HEK293 (cell line): ENCODE results near the gene MC1R.
A peak's percentile ranks its signal among the peaks of the same experiment; 100 is the strongest.

Experiments
- CTCF ChIP-seq: fragments of 450-650 bp; formaldehyde crosslinking; IDR thresholded peaks from 2 replicates; pipeline ENCODE4 v1.5.1; 2016; ENCODE audit warnings: missing biosample characterization, missing genetic modification characterization
- EGR2 ChIP-seq: fragments of 450-650 bp; formaldehyde crosslinking; IDR thresholded peaks from 2 replicates; pipeline ENCODE4 v1.5.1; 2016; ENCODE audit warnings: low read depth, missing biosample characterization, missing genetic modification characterization
- GLIS2 ChIP-seq: fragments of 450-650 bp; formaldehyde crosslinking; IDR thresholded peaks from 2 replicates; pipeline ENCODE4 v1.5.1; 2016; ENCODE audit warnings: missing biosample characterization, missing genetic modification characterization
- PRDM4 ChIP-seq: fragments of 450-650 bp; formaldehyde crosslinking; IDR thresholded peaks from 2 replicates; pipeline ENCODE4 v1.5.1; 2017; ENCODE audit warnings: missing biosample characterization, missing genetic modification characterization
- TRIM28 ChIP-seq: IDR thresholded peaks from 2 replicates; pipeline ENCODE4 v1.6.1; 2011; ENCODE audit warnings: low read length, control low read depth, borderline replicate concordance
- YY2 ChIP-seq: fragments of 450-650 bp; formaldehyde crosslinking; IDR thresholded peaks from 2 replicates; pipeline ENCODE4 v1.5.1; 2016; ENCODE audit warnings: missing biosample characterization, missing genetic modification characterization
- ZBTB1 ChIP-seq: fragments of 450-650 bp; formaldehyde crosslinking; IDR thresholded peaks from 2 replicates; pipeline ENCODE4 v1.5.1; 2016; ENCODE audit warnings: missing biosample characterization, missing genetic modification characterization
- ZBTB21 ChIP-seq: fragments of 450-650 bp; formaldehyde crosslinking; IDR thresholded peaks from 2 replicates; pipeline ENCODE4 v1.5.1; 2017; ENCODE audit warnings: missing biosample characterization, missing genetic modification characterization
- ZNF175 ChIP-seq: fragments of 450-650 bp; formaldehyde crosslinking; IDR thresholded peaks from 2 replicates; pipeline ENCODE4 v1.5.1; 2016; ENCODE audit warnings: missing biosample characterization, missing genetic modification characterization
- ZNF184 ChIP-seq: fragments of 450-650 bp; IDR thresholded peaks from 2 replicates; pipeline ENCODE4 v1.5.1; 2018; ENCODE audit warnings: missing biosample characterization, mild to moderate bottlenecking, missing genetic modification characterization
- ZNF2 ChIP-seq: fragments of 450-650 bp; formaldehyde crosslinking; IDR thresholded peaks from 2 replicates; pipeline ENCODE4 v1.5.1; 2016; ENCODE audit warnings: missing biosample characterization, missing genetic modification characterization
- ZNF202 ChIP-seq: fragments of 450-650 bp; formaldehyde crosslinking; IDR thresholded peaks from 2 replicates; pipeline ENCODE4 v1.5.1; 2016; ENCODE audit warnings: missing biosample characterization, missing genetic modification characterization, borderline replicate concordance
- ZNF223 ChIP-seq: fragments of 450-650 bp; formaldehyde crosslinking; IDR thresholded peaks from 2 replicates; pipeline ENCODE4 v1.5.1; 2016; ENCODE audit warnings: missing biosample characterization, missing genetic modification characterization
- ZNF341 ChIP-seq: fragments of 450-650 bp; formaldehyde crosslinking; IDR thresholded peaks from 2 replicates; pipeline ENCODE4; 2016; ENCODE audit warnings: low read depth, missing biosample characterization, missing genetic modification characterization
- ZNF624 ChIP-seq: fragments of 450-650 bp; formaldehyde crosslinking; IDR thresholded peaks from 2 replicates; pipeline ENCODE4 v1.5.1; 2017; ENCODE audit warnings: missing biosample characterization, missing genetic modification characterization
- ZNF658 ChIP-seq: fragments of 450-650 bp; formaldehyde crosslinking; IDR thresholded peaks from 2 replicates; pipeline ENCODE4; 2016; ENCODE audit warnings: missing biosample characterization, missing genetic modification characterization
- ZNF664 ChIP-seq: fragments of 450-650 bp; formaldehyde crosslinking; IDR thresholded peaks from 2 replicates; pipeline ENCODE4 v1.5.1; 2016; ENCODE audit warnings: missing biosample characterization, missing genetic modification characterization
- ZNF707 ChIP-seq: fragments of 450-650 bp; formaldehyde crosslinking; IDR thresholded peaks from 2 replicates; pipeline ENCODE4 v1.5.1; 2016; ENCODE audit warnings: missing biosample characterization, missing genetic modification characterization
- ZNF777 ChIP-seq: fragments of 450-650 bp; formaldehyde crosslinking; IDR thresholded peaks from 2 replicates; pipeline ENCODE4 v1.5.1; 2017; ENCODE audit warnings: missing biosample characterization, missing genetic modification characterization, borderline replicate concordance
- ZNF792 ChIP-seq: fragments of 450-650 bp; formaldehyde crosslinking; IDR thresholded peaks from 2 replicates; pipeline ENCODE4 v1.5.1; 2016; ENCODE audit warnings: missing biosample characterization, missing genetic modification characterization
- ZNF837 ChIP-seq: fragments of 450-650 bp; formaldehyde crosslinking; IDR thresholded peaks from 2 replicates; pipeline ENCODE4 v1.5.1; 2016; ENCODE audit warnings: missing biosample characterization, missing genetic modification characterization
- TF ChIP-seq, protein P1 (sequence below): fragments of 450-650 bp; formaldehyde crosslinking; IDR thresholded peaks from 2 replicates; pipeline ENCODE4 v1.5.1; 2017; ENCODE audit warnings: missing biosample characterization, missing genetic modification characterization
- TF ChIP-seq, protein P2 (sequence below): IDR thresholded peaks from 2 replicates; pipeline ENCODE4 v1.6.1; 2011; ENCODE audit warnings: mild to moderate bottlenecking, low read depth, low read length, borderline replicate concordance
- TF ChIP-seq, protein P3 (sequence below): fragments of 450-650 bp; formaldehyde crosslinking; IDR thresholded peaks from 2 replicates; pipeline ENCODE4 v1.5.1; 2016; ENCODE audit warnings: missing biosample characterization, missing genetic modification characterization

The MC1R gene

DNA sequence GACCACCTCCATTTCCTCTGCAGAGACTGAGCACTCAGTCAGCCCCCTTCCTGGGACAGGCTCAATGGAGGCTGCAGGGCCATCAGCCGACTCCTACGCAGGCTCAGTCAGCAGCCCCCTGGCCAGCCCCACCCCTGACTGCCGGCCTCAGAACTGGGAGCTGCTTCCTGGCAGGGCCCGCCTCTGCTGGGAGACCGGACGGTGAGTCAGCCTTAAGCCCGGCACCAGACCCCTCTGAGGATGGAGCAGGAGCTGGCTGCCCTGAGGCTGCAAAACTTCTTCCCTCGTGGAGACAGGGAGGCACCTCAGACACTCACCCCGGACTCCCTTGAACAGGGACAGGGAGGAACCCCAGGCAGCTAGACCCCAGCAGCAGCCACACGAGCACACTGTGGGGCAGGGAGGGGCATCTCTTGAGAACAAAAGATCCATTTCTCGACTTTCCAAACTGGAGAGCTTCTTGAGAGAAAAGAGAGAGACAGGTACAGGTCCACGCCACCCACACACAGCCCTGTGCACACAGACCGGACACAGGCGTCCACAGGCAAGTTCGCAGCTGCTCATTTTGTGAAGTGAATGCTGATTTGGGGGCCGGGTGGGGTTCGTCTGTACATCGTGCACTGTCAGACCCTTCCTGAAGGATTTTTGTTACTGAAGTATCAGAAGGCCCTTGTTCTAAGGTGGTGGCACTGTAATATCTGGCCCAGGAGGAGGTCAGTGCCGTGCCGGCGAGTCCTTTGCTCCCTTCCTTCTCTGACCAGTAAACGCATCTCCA, 3.2 kb downstream of the MC1R start (continued):
- TF ChIP-seq ZNF184 (tag by site-specific recombination) (no peak), CTCF (no peak), ZNF2 (tag by site-specific recombination) (no peak), ZBTB21 (tag by site-specific recombination) (no peak), GLIS2 (tag by site-specific recombination) (peak; percentile 95), ZNF664 (tag by site-specific recombination) (no peak), EGR2 (tag by site-specific recombination) (peak; percentile 62; the same call in 1 of the 2 replicates), ZNF341 (tag by site-specific recombination) (no peak), ZNF792 (tag by site-specific recombination) (no peak), ZNF202 (tag by site-specific recombination) (no peak), ZNF777 (tag by site-specific recombination) (no peak), TRIM28 (no peak), ZNF624 (tag by site-specific recombination) (no peak), ZNF837 (tag by site-specific recombination) (no peak), PRDM4 (tag by site-specific recombination) (no peak), ZNF707 (tag by site-specific recombination) (no peak), ZNF658 (no peak), YY2 (tag by site-specific recombination) (0 out of 2 replicates have a peak, but pooled peaks have one; percentile 3), ZBTB1 (tag by site-specific recombination) (no peak), ZNF223 (tag by site-specific recombination) (no peak), ZNF175 (no peak)
- TF ChIP-seq, protein P1, sequence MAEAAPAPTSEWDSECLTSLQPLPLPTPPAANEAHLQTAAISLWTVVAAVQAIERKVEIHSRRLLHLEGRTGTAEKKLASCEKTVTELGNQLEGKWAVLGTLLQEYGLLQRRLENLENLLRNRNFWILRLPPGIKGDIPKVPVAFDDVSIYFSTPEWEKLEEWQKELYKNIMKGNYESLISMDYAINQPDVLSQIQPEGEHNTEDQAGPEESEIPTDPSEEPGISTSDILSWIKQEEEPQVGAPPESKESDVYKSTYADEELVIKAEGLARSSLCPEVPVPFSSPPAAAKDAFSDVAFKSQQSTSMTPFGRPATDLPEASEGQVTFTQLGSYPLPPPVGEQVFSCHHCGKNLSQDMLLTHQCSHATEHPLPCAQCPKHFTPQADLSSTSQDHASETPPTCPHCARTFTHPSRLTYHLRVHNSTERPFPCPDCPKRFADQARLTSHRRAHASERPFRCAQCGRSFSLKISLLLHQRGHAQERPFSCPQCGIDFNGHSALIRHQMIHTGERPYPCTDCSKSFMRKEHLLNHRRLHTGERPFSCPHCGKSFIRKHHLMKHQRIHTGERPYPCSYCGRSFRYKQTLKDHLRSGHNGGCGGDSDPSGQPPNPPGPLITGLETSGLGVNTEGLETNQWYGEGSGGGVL (tag by site-specific recombination): no peak
- TF ChIP-seq, protein P2, sequence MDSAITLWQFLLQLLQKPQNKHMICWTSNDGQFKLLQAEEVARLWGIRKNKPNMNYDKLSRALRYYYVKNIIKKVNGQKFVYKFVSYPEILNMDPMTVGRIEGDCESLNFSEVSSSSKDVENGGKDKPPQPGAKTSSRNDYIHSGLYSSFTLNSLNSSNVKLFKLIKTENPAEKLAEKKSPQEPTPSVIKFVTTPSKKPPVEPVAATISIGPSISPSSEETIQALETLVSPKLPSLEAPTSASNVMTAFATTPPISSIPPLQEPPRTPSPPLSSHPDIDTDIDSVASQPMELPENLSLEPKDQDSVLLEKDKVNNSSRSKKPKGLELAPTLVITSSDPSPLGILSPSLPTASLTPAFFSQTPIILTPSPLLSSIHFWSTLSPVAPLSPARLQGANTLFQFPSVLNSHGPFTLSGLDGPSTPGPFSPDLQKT: no peak
- TF ChIP-seq, protein P3, sequence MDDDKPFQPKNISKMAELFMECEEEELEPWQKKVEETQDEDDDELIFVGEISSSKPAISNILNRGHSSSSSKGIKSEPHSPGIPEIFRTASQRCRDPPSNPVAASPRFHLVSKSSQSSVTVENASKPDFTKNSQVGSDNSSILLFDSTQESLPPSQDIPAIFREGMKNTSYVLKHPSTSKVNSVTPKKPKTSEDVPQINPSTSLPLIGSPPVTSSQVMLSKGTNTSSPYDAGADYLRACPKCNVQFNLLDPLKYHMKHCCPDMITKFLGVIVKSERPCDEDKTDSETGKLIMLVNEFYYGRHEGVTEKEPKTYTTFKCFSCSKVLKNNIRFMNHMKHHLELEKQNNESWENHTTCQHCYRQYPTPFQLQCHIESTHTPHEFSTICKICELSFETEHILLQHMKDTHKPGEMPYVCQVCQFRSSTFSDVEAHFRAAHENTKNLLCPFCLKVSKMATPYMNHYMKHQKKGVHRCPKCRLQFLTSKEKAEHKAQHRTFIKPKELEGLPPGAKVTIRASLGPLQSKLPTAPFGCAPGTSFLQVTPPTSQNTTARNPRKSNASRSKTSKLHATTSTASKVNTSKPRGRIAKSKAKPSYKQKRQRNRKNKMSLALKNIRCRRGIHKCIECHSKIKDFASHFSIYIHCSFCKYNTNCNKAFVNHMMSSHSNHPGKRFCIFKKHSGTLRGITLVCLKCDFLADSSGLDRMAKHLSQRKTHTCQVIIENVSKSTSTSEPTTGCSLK: no peak
